ENCODE measurements around the gene PPM1D.
"Not testable (repeated sequence)": the region's sequence is repeated elsewhere in the genome, so short reads cannot be mapped to it uniquely, and the experiment has no call there.

Gene PPM1D

GRCh38 chr17:60599620-60600489 is at the start of gene PPM1D:
PPM1D (plus strand) TSS chr17:60600193; CDS start chr17:60600415, 222 bp downstream.
- DNase-seq (ENCODE audit: low read depth, low spot score): peak; percentile 100

DNA sequence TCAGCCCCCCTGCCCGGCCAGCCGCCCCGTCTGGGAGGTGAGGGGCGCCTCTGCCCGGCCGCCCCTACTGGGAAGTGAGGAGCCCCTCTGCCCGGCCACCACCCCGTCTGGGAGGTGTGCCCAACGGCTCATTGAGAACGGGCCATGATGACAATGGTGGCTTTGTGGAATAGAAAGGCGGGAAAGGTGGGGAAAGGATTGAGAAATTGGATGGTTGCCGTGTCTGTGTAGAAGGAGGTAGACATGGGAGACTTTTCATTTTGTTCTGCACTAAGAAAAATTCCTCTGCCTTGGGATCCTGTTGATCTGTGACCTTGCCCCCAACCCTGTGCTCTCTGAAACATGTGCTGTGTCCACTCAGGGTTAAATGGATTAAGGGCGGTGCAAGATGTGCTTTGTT is 47.7 kb upstream of the PPM1D start:
- DNase-seq (ENCODE audit: low read depth, low spot score): not testable (repeated sequence)

GRCh38 chr17:60554377-60554788 is 45.6 kb upstream of the PPM1D start:
- peak; percentile 96 for DNase-seq (ENCODE audit: low read depth, low spot score)

DNA sequence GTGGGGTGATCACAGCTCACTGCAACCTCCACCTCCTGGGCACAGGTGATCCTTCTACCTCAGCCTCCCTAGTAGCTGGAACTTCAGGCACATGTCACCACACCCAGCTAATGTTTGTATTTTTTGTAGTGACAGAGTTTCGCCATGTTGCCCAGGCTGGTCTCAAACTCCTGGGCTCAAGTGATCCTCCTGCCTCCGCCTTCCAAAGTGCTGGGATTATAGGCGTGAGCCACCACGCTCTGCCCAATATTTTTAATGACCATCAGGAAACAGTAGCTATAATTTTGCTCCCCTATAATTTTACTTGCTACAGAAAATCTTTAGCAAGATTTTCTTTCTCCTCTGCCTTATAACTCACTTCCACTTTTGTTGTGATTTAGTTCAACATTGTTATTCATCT is 44.2 kb upstream of the PPM1D start:
- DNase-seq (ENCODE audit: low read depth, low spot score): no peak

DNA sequence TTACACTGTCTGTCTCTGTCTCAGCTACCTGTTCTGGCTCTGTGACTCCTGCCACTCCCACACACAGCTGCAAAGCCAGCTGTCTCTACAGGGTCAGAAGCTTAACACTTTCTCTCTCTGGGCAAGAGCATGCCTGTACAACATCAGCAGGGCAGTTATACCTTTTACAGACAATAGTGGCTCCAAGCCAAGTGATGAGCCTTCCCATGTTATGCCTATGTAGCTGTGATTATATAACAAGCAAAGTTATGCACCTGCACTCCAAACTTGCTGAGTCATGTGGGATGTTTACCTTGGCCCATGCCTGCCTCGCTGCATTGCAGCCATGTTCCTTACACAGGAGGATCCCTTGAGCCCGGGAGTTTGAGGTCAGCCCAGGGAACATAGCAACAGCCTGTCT is 42.2 kb upstream of the PPM1D start:
- no peak for DNase-seq (ENCODE audit: low read depth, low spot score)

DNA sequence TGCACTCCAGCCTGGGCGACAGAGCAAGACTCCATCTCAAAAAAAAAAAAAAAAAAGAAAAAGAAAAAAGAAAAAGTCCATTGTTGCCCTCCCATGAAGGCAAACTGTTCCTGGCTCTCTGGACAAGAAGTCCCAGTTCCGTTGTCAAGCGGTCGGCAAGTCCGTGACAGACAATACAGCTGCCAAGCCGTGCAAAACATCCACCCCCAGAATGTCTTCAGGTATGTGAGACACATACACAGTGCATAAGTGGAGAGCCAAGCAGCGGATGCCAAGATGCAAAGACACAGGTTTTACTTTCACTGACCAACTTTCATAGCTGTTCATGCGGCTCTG is 40.4 kb upstream of the PPM1D start:
- no peak for DNase-seq (ENCODE audit: low read depth, low spot score)

DNA sequence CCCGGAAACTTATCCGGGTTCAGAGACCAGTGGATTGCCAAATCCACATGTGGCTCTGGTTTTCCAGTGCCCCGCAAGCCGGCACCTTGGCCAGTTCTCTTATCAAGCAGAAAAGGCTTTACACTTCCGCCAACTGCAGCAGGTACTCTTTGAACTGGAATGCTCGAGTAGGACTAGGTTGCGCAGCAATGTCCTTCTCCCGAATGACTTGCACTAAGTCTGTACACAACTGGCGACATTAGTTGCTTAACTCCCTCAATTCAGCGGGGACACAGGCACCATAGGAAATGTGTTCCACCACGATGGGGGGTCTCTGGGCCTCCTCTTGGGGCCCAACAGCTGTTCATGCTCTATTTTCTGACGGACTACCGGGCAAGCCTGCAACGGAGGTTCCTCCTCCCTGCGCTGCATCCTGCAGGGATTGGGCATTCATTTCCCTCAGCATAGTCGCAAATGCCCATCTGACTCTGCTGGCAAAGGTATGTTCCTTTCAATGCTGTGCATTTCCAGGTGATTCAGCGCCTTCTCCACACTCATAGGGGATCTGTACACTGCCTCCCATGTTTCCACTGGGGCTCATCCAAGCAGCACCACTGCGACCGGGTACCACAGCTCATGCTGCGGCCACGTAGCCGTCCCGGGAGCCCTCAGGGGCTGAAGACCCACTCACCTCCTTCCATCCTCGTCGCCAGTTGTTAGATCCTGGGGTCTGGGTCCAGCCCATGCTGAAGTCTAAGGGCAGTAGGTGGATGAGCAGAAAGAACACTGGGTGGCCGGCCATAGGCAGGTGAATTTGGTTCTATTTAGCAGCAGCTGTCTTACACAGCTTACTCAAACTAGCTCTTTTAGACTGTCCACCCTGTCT is 39.8 kb upstream of the PPM1D start:
- DNase-seq (ENCODE audit: low read depth, low spot score): no peak

DNA sequence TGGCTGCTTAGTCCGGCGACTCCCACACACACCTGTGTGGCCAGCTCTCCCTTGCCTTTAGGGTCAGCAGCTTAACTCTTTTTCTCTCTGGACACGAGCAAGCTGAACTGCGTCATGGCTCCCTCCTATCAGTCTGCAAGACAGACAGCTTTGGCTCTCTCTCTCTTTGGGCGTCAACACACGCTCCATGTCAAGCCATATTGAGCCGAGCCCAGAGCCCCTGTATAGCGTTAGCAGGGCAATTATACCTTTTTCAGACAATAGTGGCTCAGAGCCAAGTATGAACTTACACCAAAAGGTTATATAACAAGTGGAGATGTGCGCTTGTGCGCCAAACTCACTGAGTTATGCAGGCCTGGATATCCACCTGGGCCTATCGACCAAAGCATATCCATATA is 39.1 kb upstream of the PPM1D start:
- no peak for DNase-seq (ENCODE audit: low read depth, low spot score)

- DNase-seq (ENCODE audit: low read depth, low spot score): no peak
Measured at GRCh38 chr17:60562421-60562820, 37.6 kb upstream of the PPM1D start.

DNA sequence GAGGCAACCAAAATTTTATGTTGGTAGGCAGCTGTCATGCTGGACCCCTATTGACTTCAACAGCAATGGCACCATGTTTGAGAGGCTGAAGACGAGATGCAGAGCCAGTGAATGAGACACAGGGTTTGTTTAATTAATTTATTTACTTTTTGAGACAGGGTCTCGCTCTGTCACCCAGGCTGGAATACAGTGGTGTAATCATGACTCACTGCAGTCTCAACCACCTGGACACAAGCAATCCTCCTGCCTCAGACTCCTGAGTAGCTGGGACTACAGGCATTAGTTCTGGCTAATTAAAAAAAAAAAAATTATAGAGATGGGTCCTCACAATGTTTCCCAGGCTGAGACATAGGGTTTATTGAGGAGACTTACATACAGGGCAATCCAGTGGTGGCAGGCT is 36.2 kb upstream of the PPM1D start:
- no peak for DNase-seq (ENCODE audit: low read depth, low spot score)

DNA sequence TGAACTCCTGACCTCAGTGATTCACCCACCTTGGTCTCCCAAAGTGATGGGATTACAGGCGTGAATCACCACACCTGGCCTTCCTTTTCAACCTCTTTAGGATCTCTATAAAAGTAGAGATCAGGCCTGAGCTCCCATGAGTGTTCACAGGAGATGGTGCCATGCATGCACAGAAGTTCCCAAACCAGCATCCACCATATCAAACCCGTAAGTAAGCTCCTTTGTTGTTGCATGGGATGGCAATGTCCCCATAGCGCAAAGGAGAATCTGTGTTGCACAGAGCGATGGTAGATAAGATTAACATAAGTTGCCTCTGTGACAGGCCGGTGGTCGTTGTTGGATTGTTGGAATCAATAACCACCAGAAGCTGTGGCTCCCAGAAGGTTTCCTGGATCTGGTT is 34.8 kb upstream of the PPM1D start:
- DNase-seq (ENCODE audit: low read depth, low spot score): no peak

- DNase-seq (ENCODE audit: low read depth, low spot score): peak; percentile 69
Measured at GRCh38 chr17:60573236-60574051, 26.5 kb upstream of the PPM1D start.

- peak; percentile 26 for DNase-seq (ENCODE audit: low read depth, low spot score)
Measured at GRCh38 chr17:60577147-60577915, 22.7 kb upstream of the PPM1D start.

DNA sequence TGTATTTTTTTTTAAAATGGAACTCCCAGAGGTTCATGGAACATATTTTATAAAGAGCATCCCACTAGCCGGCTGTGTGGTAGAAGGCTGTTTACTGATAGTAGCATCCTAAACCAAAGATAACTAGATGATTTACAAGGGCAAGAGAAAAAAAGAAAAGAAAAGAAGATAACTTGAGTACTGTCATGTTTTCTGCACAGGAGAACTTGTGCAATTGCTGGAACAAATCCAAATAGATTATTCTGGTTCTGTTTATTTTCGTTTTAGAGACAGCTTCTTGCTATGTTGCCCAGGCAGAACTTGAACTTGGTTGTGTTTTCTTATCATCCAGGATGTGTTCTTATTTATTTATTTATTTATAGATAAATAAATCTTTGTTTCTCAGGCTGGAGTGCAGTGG is 20.9 kb upstream of the PPM1D start:
- no peak for DNase-seq (ENCODE audit: low read depth, low spot score)

- no peak for DNase-seq (ENCODE audit: low read depth, low spot score)
Measured at GRCh38 chr17:60579551-60579950, 20.4 kb upstream of the PPM1D start.

- no peak for DNase-seq (ENCODE audit: low read depth, low spot score)
Measured at GRCh38 chr17:60583008-60583407, 17.0 kb upstream of the PPM1D start.

DNA sequence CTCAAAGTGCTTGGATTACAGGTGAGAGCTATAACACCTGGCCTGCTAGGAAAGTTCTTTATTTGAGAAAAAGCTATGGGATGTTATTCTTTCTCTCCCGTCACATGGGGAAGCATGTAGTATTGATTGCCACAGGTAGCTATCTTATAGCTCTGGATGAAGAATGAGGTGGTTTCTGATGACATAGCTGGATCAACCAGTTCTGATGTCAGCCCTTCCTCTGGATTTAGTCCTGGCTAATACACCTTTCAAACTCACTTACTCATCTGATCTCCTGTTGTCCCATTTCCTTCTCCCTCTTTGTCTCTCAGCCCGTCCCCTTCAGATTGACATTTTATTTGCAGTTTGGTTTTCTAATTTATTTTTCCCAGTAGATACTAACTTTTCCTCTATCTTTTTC is 14.1 kb upstream of the PPM1D start:
- no peak for DNase-seq (ENCODE audit: low read depth, low spot score)

- no peak for DNase-seq (ENCODE audit: low read depth, low spot score)
Measured at GRCh38 chr17:60586288-60586974, 13.6 kb upstream of the PPM1D start.

DNA sequence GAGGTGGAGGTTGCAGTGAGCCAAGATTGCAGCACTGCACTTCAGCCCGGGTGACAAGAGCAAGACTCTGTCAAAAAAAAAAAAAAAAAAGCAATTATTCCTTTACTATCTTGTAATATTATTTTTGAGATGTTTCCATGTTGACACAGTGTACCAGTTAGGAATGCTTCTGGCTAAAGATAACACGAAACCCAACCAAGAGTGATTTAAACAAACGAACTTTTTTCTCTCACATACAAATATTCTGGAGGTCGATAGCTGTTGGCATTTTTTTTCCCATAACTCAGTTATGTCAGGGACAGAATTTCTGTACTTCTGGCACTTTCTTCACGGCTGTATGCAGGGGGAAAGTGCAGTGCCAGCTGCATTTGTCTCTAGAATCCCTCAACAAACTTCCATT is 9.9 kb upstream of the PPM1D start:
- no peak for DNase-seq (ENCODE audit: low read depth, low spot score)

DNA sequence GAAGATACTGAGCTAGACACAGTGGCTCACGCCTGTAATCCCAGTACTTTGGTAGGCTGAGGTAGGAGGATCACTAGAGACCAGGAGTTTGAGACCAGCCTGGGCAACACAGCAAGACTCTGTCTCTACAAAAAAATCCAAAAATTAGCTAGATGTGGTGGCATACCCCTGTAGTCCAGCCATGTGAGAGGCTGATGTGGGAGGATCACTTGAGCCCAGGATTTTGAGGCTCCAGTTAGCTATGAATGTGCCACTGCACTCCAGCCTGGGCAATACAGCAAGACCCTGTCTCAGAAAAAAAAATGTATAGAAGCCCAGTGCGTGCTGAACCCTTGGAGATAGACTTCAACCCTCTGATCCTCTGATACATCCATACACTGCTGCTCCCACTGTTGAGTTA is 7.2 kb upstream of the PPM1D start:
- no peak for DNase-seq (ENCODE audit: low read depth, low spot score)
